Middle frontal gyrus (tissue), 1 donor: Measurements from ENCODE around the gene NFIA.
"Not testable (repeated sequence)": the region's sequence is repeated elsewhere in the genome, so short reads cannot be mapped to it uniquely, and the experiment has no call there.

ENCODE experiments used
- DNase-seq: peaks from one replicate; pipeline ENCODE4 v3.0.0-alpha.2; 2015; ENCODE audit warnings: low spot score; ENCODE audit errors: extremely low spot score

NFIA gene

GRCh38 chr1:61270107-61270506 lies 187.7 kb downstream of the NFIA start:
- DNase-seq = no peak

- no peak for DNase-seq
Observed at GRCh38 chr1:61270761-61271411, 188.5 kb downstream of the NFIA start.

- no peak for DNase-seq
Observed at GRCh38 chr1:61271412-61271789, 189.0 kb downstream of the NFIA start.

- no peak for DNase-seq
Observed at GRCh38 chr1:61273167-61273705, 190.9 kb downstream of the NFIA start.

GRCh38 chr1:61273861-61274260 lies 191.5 kb downstream of the NFIA start:
- no peak for DNase-seq

GRCh38 chr1:61274939-61275338 lies 192.6 kb downstream of the NFIA start:
- no peak for DNase-seq

GRCh38 chr1:61276246-61276645 lies 193.9 kb downstream of the NFIA start:
- DNase-seq = no peak

- no peak for DNase-seq
Observed at GRCh38 chr1:61277121-61277690, 194.8 kb downstream of the NFIA start.

- DNase-seq = not testable (repeated sequence)
Observed at GRCh38 chr1:61278503-61278902, 196.1 kb downstream of the NFIA start.

GRCh38 chr1:61278966-61279365 lies 196.6 kb downstream of the NFIA start:
- DNase-seq = no peak

GRCh38 chr1:61279570-61279969 lies 197.2 kb downstream of the NFIA start:
- DNase-seq = peak; percentile 7

GRCh38 chr1:61280452-61280851 lies 198.1 kb downstream of the NFIA start:
- no peak for DNase-seq

GRCh38 chr1:61282387-61282786 lies 200.0 kb downstream of the NFIA start:
- no peak for DNase-seq

- no peak for DNase-seq
Observed at GRCh38 chr1:61284248-61284854, 202.0 kb downstream of the NFIA start.

- DNase-seq = no peak
Observed at GRCh38 chr1:61284936-61285335, 202.6 kb downstream of the NFIA start.

GRCh38 chr1:61285371-61285885 lies 203.1 kb downstream of the NFIA start:
- DNase-seq = no peak

GRCh38 chr1:61287014-61287413 lies 204.7 kb downstream of the NFIA start:
- no peak for DNase-seq

GRCh38 chr1:61287734-61288133 lies 205.4 kb downstream of the NFIA start:
- DNase-seq = no peak

- no peak for DNase-seq
Observed at GRCh38 chr1:61289232-61290098, 207.1 kb downstream of the NFIA start.

GRCh38 chr1:61290525-61290924 lies 208.2 kb downstream of the NFIA start:
- no peak for DNase-seq

GRCh38 chr1:61293197-61293596 lies 210.8 kb downstream of the NFIA start:
- no peak for DNase-seq
